Measurements from ENCODE around the gene C11orf98.
"Not testable (repeated sequence)": the region's sequence is repeated elsewhere in the genome, so short reads cannot be mapped to it uniquely, and the experiment has no call there.

GRCh38 chr11:62675415-62675814 lies 10.4 kb upstream of the C11orf98 start:
- TF ChIP-seq CTCF, POLR2A (IDR thresholded peaks at IDR 0.05): not testable (repeated sequence)
